HEK293 (cell line): Measurements from ENCODE around the gene PRSS58.

Experiments
- CTCF ChIA-PET: fragments of 350-600 bp; formaldehyde crosslinking; extraction: SDS; loops from one replicate; lab custom pipeline; 2021; ENCODE audit warnings: antibody characterized with exemption; lab: Yijun Ruan, JAX
- POLR2A ChIA-PET: fragments of 300-600 bp; formaldehyde crosslinking; extraction: SDS; loops from one replicate; lab custom pipeline; 2020; ENCODE audit warnings: antibody characterized with exemption, inconsistent platforms; lab: Yijun Ruan, JAX
- H3K27ac ChIP-seq: fragments of 200-500 bp; sonication (Bioruptor generic); 2 replicates; pipeline ENCODE4 v1.5.1; 2014; ENCODE audit warnings: low read depth, low read length, control low read depth, inconsistent platforms; ENCODE audit errors: extremely low read depth
- H3K36me3 ChIP-seq, 2 experiments: fragments of 200-500 bp in 1 of 2; sonication (Bioruptor generic) in 1 of 2; 1 replicate in 1 of 2; 2 replicates in 1 of 2; pipeline ENCODE4 v1.5.1; 2014 to 2017; ENCODE audit warnings: inconsistent platforms in 2 of 2, low read length in 2 of 2; ENCODE audit not compliant: control insufficient read depth in 2 of 2, insufficient read depth in 1 of 2
- H3K4me1 ChIP-seq: fragments of 200-500 bp; sonication (Bioruptor generic); 2 replicates; pipeline ENCODE4 v1.5.1; 2014; ENCODE audit warnings: mild to moderate bottlenecking, low read length, inconsistent platforms; ENCODE audit not compliant: control insufficient read depth, insufficient read depth
- H3K4me3 ChIP-seq: 2 replicates; pipeline ENCODE4 v1.5.1; 2011; ENCODE audit warnings: low read depth, mild to moderate bottlenecking, control low read depth, low read length, moderate library complexity
- H3K9me3 ChIP-seq: fragments of 200-500 bp; sonication (Bioruptor generic); 2 replicates; pipeline ENCODE4 v1.5.1; 2014; ENCODE audit warnings: low read depth, low read length, inconsistent platforms; ENCODE audit not compliant: control insufficient read depth, insufficient read depth
- GLI2 ChIP-seq: fragments of 450-650 bp; formaldehyde crosslinking; IDR thresholded peaks from 2 replicates; pipeline ENCODE4; 2017; ENCODE audit warnings: missing biosample characterization, missing genetic modification characterization, low read depth, borderline replicate concordance
- IKZF3 ChIP-seq: fragments of 450-650 bp; IDR thresholded peaks from 2 replicates; pipeline ENCODE4 v1.5.0; 2018; ENCODE audit warnings: missing biosample characterization, mild to moderate bottlenecking, missing genetic modification characterization, moderate library complexity
- KLF1 ChIP-seq: fragments of 450-650 bp; formaldehyde crosslinking; IDR thresholded peaks from 2 replicates; pipeline ENCODE4 v1.5.1; 2016; ENCODE audit warnings: missing biosample characterization, missing genetic modification characterization
- KLF16 ChIP-seq: fragments of 450-650 bp; formaldehyde crosslinking; IDR thresholded peaks from 2 replicates; pipeline ENCODE4 v1.5.1; 2017; ENCODE audit warnings: missing biosample characterization, missing genetic modification characterization
- MEIS1 ChIP-seq: sonication (generic); formaldehyde crosslinking; IDR thresholded peaks from 2 replicates; pipeline ENCODE4 v1.8.1; 2022; ENCODE audit warnings: missing genetic modification reagents, mild to moderate bottlenecking, borderline replicate concordance
- PRDM10 ChIP-seq: fragments of 450-650 bp; formaldehyde crosslinking; IDR thresholded peaks from 2 replicates; pipeline ENCODE4 v1.5.1; 2016; ENCODE audit warnings: missing biosample characterization, missing genetic modification characterization
- PRDM6 ChIP-seq: fragments of 450-650 bp; formaldehyde crosslinking; IDR thresholded peaks from 2 replicates; pipeline ENCODE4 v1.5.1; 2017; ENCODE audit warnings: missing biosample characterization, missing genetic modification characterization
- TSHZ1 ChIP-seq: fragments of 450-650 bp; formaldehyde crosslinking; IDR thresholded peaks from 2 replicates; pipeline ENCODE4 v1.5.1; 2016; ENCODE audit warnings: missing biosample characterization, missing genetic modification characterization, borderline replicate concordance
- ZNF18 ChIP-seq: fragments of 450-650 bp; formaldehyde crosslinking; IDR thresholded peaks from 2 replicates; pipeline ENCODE4 v1.5.1; 2016; ENCODE audit warnings: missing biosample characterization, missing genetic modification characterization
- ZNF335 ChIP-seq: fragments of 450-650 bp; formaldehyde crosslinking; conservative IDR thresholded peaks from 2 replicates; pipeline ENCODE4 v1.5.1; 2016; ENCODE audit warnings: missing biosample characterization, missing genetic modification characterization
- ZNF350 ChIP-seq: fragments of 450-650 bp; formaldehyde crosslinking; IDR thresholded peaks from 2 replicates; pipeline ENCODE4 v1.5.0; 2017; ENCODE audit warnings: missing biosample characterization, mild to moderate bottlenecking, missing genetic modification characterization
- ZNF391 ChIP-seq: fragments of 450-650 bp; formaldehyde crosslinking; IDR thresholded peaks from 2 replicates; pipeline ENCODE4 v1.5.1; 2016; ENCODE audit warnings: low read depth, missing biosample characterization, missing genetic modification characterization, borderline replicate concordance
- ZNF544 ChIP-seq: fragments of 450-650 bp; formaldehyde crosslinking; IDR thresholded peaks from 2 replicates; pipeline ENCODE4 v1.5.0; 2017; ENCODE audit warnings: missing biosample characterization, missing genetic modification characterization
- ZNF549 ChIP-seq: fragments of 450-650 bp; IDR thresholded peaks from 2 replicates; pipeline ENCODE4 v1.5.1; 2018; ENCODE audit warnings: missing biosample characterization, missing genetic modification characterization, mild to moderate bottlenecking, inconsistent platforms, moderate library complexity
- ZNF624 ChIP-seq: fragments of 450-650 bp; formaldehyde crosslinking; IDR thresholded peaks from 2 replicates; pipeline ENCODE4 v1.5.1; 2017; ENCODE audit warnings: missing biosample characterization, missing genetic modification characterization
- ZNF658 ChIP-seq: fragments of 450-650 bp; formaldehyde crosslinking; IDR thresholded peaks from 2 replicates; pipeline ENCODE4; 2016; ENCODE audit warnings: missing biosample characterization, missing genetic modification characterization
- ZNF692 ChIP-seq: fragments of 450-650 bp; formaldehyde crosslinking; IDR thresholded peaks from 2 replicates; pipeline ENCODE4 v1.5.1; 2016; ENCODE audit warnings: missing biosample characterization, missing genetic modification characterization
- ZNF777 ChIP-seq: fragments of 450-650 bp; formaldehyde crosslinking; IDR thresholded peaks from 2 replicates; pipeline ENCODE4 v1.5.1; 2017; ENCODE audit warnings: missing biosample characterization, missing genetic modification characterization, borderline replicate concordance
- ZNF792 ChIP-seq: fragments of 450-650 bp; formaldehyde crosslinking; IDR thresholded peaks from 2 replicates; pipeline ENCODE4 v1.5.1; 2016; ENCODE audit warnings: missing biosample characterization, missing genetic modification characterization
- ZNF830 ChIP-seq: fragments of 450-650 bp; IDR thresholded peaks from 2 replicates; pipeline ENCODE4 v1.5.0; 2018; ENCODE audit warnings: missing biosample characterization, missing genetic modification characterization, low read depth, mild to moderate bottlenecking, moderate library complexity

The PRSS58 gene

GRCh38 chr7:142301299-142301698, 43.4 kb upstream of the PRSS58 start:
- Histone ChIP-seq H3K36me3 (no peaks in the 10 kb centered on the region), H3K9me3 (no peaks in the 10 kb centered on the region)
- TF ChIP-seq ZNF830 (tag by site-specific recombination), result no peak
- no peak for TF ChIP-seq ZNF792
- no peak for TF ChIP-seq ZNF18 (tag by site-specific recombination)
- no peak for TF ChIP-seq ZNF549 (tag by site-specific recombination)
- TF ChIP-seq ZNF624 (tag by site-specific recombination), result no peak
- TF ChIP-seq, all 188 proteins: peak for 0
- ChIA-PET CTCF (interaction anchor here (0.6 to 5.2 kb wide), 18 partner anchors 9 to 302 kb away, joined by 3 to 30 read pairs (median 4); no protein-coding TSS in a partner anchor), POLR2A (no interaction called here)
- no peak overlapping the region for H3K27ac ChIP-seq
- no peaks in the 10 kb centered on the region for H3K4me1 ChIP-seq
- no peak overlapping the region for H3K4me3 ChIP-seq

- POLR2A ChIA-PET, result no interaction called here
- CTCF ChIA-PET, result interaction anchor here (0.6 to 5.2 kb wide), 12 partner anchors 9 to 147 kb away, joined by 3 to 30 read pairs (median 4); no protein-coding TSS in a partner anchor
- Histone ChIP-seq H3K27ac (no peak overlapping the region), H3K9me3 (no peaks in the 10 kb centered on the region), H3K36me3 (no peaks in the 10 kb centered on the region), H3K4me3 (no peak overlapping the region), H3K4me1 (no peaks in the 10 kb centered on the region)
- no peak for TF ChIP-seq ZNF335
- TF ChIP-seq ZNF777, result no peak
- TF ChIP-seq GLI2 (tag by site-specific recombination), result no peak
- TF ChIP-seq KLF16 (tag by site-specific recombination), result no peak
- TF ChIP-seq ZNF658 (tag by site-specific recombination), result no peak
- TF ChIP-seq ZNF692 (tag by site-specific recombination), result no peak
- no peak for TF ChIP-seq ZNF391
- TF ChIP-seq PRDM6 (tag by site-specific recombination), result no peak
Observed at GRCh38 chr7:142300689-142301088, 42.8 kb upstream of the PRSS58 start.

- H3K9me3 ChIP-seq, result no peaks in the 10 kb centered on the region
- no peak overlapping the region for H3K4me3 ChIP-seq
- ChIA-PET POLR2A (no interaction called here), CTCF (interaction anchor here (0.7 to 3.3 kb wide), 9 partner anchors 10 to 323 kb away, joined by 3 to 16 read pairs (median 3); no protein-coding TSS in a partner anchor)
- H3K36me3 ChIP-seq, result no peaks in the 10 kb centered on the region
- H3K4me1 ChIP-seq, result no peaks in the 10 kb centered on the region
- no peak overlapping the region for H3K27ac ChIP-seq
- TF ChIP-seq ZNF350 (no peak), PRDM10 (tag by site-specific recombination) (no peak), MEIS1 (no peak), TSHZ1 (tag by site-specific recombination) (no peak), ZNF544 (tag by site-specific recombination) (no peak), IKZF3 (tag by site-specific recombination) (no peak), KLF1 (tag by site-specific recombination) (no peak)
Observed at GRCh38 chr7:142299237-142299781, 41.5 kb upstream of the PRSS58 start.
